HG03280 (cell line): ENCODE results near the gene ZC3H12A.

Source experiments
- ATAC-seq: cut with Tn5 transposase; IDR thresholded peaks from one replicate; pipeline ENCODE4 v1.9.1; 2021; ENCODE audit warnings: mild to moderate bottlenecking, moderate library complexity; ENCODE audit not compliant: unreplicated experiment

Gene ZC3H12A

GRCh38 chr1:37453647-37454046 is 20.7 kb upstream of the ZC3H12A start:
- no peak for ATAC-seq

- ATAC-seq, result no peak
Measured at GRCh38 chr1:37455516-37455915, 18.9 kb upstream of the ZC3H12A start.

GRCh38 chr1:37456614-37457013 is 17.8 kb upstream of the ZC3H12A start:
- no peak for ATAC-seq

GRCh38 chr1:37458551-37458950 is 15.8 kb upstream of the ZC3H12A start:
- no peak for ATAC-seq

- no peak for ATAC-seq
Measured at GRCh38 chr1:37461698-37462436, 12.5 kb upstream of the ZC3H12A start.

- ATAC-seq, result no peak
Measured at GRCh38 chr1:37464443-37464842, 9.9 kb upstream of the ZC3H12A start.

- no peak for ATAC-seq
Measured at GRCh38 chr1:37465593-37466517, 8.5 kb upstream of the ZC3H12A start.

- no peak for ATAC-seq
Measured at GRCh38 chr1:37468037-37468436, 6.3 kb upstream of the ZC3H12A start.

- ATAC-seq, result no peak
Measured at GRCh38 chr1:37469386-37469785, 5.0 kb upstream of the ZC3H12A start.

GRCh38 chr1:37471345-37472231 is 2.8 kb upstream of the ZC3H12A start:
- no peak for ATAC-seq

GRCh38 chr1:37472281-37472680 is 2.1 kb upstream of the ZC3H12A start:
- ATAC-seq, result no peak

GRCh38 chr1:37472994-37473393 is 1.4 kb upstream of the ZC3H12A start:
- no peak for ATAC-seq

- ATAC-seq, result no peak
Measured at GRCh38 chr1:37473431-37474045, 842 bp upstream of the ZC3H12A start.

GRCh38 chr1:37474697-37475379 is 458 bp downstream of the ZC3H12A start:
- peak; percentile 2 for ATAC-seq

- ATAC-seq, result no peak
Measured at GRCh38 chr1:37475380-37476086, 1.2 kb downstream of the ZC3H12A start.

- no peak for ATAC-seq
Measured at GRCh38 chr1:37476087-37476452, 1.7 kb downstream of the ZC3H12A start.

- no peak for ATAC-seq
Measured at GRCh38 chr1:37476460-37477197, 2.2 kb downstream of the ZC3H12A start.

GRCh38 chr1:37477198-37477931 is 3.0 kb downstream of the ZC3H12A start:
- peak; percentile 34 for ATAC-seq
